NT2/D1 (cell line): Measurements from ENCODE around the gene TNS1.

Source experiments
- YY1 ChIP-seq: IDR thresholded peaks from 2 replicates; pipeline ENCODE4 v1.6.1; 2011; ENCODE audit not compliant: insufficient read length, insufficient read depth
- ZNF274 ChIP-seq: IDR thresholded peaks from 2 replicates; pipeline ENCODE4 v1.6.1; 2011; ENCODE audit warnings: mild to moderate bottlenecking, low read depth, low read length

GRCh38 chr2:217809736-217810135, 193.1 kb downstream of the TNS1 start:
- TF ChIP-seq YY1 (no peak), ZNF274 (no peak)
